ENCODE data around the gene RBM22.

The RBM22 gene

DNA sequence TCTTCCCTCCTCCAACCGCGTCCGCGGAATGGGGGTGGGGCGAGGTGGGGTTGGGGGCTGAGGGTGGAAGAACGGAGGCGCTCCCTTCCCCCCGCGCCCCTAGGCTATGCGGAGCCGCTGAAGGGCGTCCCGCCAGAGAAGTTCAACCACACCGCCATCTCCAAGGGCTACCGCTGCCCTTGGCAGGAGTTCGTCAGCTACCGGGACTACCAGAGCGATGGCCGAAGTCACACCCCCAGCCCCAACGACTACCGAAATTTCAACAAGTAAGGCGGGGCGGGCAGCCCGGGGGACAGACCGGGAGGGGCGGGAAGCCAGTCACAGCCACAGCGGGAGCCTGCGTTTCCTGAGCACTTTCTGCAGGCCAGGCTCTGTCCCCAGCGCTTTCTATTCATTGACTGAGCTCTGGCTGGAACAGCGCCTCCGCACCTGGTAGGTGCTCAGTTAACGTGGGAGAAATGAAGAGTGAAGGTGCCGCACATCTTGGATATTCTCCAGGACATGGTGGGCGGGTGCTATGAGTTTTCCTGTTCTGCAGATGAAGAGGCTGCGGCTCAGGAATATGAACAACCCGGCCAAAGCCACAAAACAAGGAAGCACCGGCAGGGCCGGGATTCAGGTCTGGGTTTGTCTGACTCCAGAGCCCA, 28.5 kb downstream of the RBM22 start:
- no peak for DNase-seq

DNA sequence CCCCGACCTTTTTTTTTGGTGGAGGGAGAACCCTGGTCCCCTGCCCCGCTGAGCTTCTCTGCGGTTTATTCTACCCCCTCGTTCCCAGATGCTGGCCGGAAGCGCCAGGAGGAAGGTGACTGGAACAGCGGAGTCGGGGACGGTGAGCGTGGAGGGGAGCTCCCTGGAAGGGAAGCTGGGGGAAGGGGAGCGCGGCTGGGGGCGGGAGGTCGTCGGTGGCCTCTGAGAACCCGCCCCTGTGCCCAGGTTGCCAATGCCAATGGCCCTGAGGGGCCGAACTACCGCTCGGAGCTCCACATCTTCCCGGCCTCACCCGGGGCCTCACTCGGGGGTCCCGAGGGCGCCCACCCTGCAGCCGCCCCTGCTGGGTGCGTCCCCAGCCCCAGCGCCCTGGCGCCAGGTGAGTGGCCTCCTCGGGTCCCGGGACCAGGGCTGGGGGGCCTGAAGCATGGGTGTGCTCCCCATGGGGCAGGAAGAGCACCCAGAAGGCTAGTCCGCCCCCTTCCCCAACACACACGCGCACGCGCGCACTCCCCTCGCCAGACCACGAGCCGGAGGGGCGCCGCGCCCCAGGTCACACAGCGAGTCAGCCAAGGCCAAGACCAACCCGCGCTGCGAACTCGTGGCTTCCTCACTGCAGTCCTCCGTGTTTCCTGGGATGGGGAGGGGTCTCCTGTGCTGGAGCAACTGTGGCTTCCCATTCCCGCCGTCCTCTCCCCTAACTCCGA, 29.2 kb downstream of the RBM22 start:
- no peak for DNase-seq

DNA sequence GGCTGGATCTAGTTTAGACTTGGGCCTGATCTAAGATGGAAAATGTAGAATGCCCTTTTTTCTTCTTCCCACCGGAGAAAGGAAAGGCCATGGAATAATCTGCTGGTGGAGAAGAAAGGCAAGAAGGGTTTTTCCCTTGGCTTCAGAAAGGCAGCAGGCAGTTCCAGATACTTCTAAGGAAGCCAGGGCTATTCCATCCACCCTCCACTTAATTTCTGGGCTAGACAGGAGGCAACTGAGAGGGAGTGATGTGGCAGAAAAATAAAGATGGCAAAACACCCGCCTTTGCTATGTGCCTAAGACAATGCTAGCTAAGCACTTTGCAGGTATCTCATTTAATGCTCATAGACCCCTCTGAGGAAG, 29.9 kb downstream of the RBM22 start:
- DNase-seq = no peak

DNA sequence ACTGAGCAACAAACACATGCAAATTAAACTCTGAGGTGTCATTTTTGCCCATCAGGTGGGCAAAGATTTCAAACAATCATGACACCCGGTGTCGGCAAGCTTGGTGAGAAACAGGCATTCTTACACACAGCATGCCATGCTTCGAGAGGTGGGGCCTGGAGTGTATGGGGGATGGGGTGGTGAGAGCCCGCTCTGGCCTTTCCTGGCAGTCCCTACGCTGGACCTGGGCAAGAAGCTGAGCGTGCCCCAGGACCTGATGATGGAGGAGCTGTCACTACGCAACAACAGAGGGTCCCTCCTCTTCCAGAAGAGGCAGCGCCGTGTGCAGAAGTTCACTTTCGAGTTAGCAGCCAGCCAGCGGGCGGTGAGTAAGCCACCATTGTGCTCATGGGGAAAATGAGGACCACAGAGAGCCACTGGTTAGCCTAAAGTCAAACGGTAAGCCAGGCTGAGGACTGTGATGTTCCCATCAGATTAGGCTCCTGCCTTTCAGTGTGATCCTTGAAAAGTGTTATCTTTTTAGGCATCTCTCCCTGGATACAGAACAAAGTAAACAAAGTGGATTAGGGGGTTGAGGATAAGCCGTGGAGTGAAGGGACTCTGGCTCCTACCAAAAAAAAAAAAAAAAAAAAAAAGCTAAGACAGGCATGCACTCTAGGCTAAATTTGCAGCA, 30.5 kb downstream of the RBM22 start:
- DNase-seq = no peak

DNA sequence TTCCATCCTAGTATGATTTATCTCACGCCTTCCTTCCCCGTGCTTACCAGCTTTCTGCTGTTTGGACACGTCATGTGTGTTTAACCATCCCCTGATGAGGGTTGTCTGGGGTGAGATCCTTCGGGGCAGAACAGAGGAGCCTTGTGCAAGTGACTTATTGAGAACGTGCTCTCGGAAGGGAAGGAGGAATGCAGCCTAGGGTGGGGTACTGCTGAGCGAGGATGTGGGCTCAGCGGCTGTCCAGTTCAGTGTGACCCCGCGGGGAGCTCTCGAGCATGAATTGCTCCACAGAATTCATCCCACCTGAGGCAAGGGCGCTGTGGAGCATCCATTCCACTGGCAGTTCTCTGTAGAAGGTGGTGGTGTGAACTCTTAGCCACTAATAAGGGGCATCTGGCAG, 35.8 kb downstream of the RBM22 start:
- DNase-seq = no peak

DNA sequence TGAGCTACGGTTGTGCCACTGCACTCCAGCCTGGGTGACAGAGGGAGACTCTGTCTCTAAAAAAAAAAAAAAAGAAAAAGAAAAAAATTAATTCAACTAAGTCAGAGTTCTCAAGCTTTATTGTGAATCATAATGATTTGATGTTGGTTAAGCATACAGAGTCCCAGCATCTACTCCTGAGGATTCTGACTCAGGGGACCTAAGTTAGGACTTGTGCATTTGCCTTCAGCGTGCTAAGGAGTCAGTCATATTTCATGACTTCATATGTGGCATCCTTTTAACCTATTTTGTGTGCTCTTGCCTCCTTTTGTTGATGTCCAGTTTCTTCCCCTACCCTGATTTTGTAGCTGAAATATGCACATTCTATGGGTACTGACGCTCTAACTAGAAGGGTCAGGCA, 36.9 kb downstream of the RBM22 start:
- DNase-seq = no peak

DNA sequence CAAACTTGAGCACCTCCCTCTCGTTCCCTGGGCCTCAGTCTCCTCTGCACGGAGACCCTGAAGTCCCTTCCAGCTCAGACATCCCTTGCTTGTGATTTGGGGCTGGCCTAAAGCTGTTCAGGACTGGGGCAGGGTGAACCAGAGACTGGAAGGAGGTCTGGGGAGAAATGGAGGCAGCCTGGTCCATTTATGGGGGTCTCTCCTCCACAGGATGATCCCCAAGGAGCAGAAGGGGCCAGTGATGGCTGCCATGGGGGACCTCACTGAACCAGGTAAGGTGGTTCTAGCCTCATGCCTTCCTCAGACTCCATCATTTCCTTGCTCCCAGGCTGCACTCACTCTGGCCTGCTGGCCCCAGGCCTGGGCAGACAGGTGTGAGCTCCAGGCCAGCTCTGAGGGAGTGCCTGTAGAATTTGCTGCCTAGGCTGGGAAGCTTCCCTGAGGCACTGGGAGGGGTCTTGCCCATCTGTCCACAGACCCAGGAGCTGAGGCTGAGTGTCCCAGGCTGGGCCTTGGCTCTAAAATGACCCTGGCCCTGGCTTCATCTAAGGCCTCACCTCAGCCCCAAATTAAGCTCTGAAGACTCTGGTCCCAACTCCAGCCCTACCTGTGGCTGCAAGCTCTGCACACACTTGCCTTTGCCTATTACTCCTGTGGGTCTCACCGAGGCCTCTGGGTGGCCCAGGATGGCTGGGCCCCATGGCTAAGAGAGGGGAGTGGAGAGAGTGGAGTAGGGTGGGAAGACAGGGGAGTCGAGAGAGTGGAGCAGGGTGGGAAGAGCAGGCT, 37.9 kb downstream of the RBM22 start:
- no peak for DNase-seq

DNA sequence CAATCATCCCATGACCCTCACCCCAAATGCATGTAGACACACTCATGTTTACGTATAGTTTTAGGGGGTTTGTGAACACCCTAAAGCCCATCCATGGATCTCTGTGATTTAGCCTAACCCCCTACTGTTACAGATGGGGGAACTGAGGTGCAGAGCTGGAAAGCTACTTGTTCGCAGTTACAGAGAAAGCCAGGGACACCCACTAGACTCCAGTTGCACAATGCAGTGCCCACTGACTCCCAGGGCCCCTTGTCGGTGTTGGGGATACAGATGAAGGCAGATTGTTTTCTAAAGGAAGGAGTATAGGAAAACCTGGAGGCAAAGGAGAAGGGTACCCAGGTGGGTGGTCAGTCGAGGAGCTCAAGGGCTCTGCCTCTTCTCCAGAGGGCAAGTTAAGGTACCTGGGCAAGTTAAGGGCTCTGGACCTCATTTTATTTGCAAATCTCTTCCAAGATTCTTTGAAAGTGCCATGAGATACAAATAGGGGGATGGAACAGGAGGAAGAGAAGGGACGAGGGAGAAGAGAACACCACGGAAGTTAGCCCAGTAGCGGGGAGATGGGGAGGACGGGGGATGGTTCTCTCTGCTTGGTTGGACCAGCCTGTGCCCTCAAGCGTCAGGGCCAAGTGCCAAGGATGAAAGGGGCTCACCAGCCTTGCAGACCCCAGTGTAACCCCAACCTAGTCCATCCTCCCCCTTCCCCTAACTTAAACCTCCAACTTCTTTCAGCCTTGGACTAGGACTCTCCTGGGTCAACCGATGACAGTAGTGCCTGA, 38.9 kb downstream of the RBM22 start:
- DNase-seq = no peak

DNA sequence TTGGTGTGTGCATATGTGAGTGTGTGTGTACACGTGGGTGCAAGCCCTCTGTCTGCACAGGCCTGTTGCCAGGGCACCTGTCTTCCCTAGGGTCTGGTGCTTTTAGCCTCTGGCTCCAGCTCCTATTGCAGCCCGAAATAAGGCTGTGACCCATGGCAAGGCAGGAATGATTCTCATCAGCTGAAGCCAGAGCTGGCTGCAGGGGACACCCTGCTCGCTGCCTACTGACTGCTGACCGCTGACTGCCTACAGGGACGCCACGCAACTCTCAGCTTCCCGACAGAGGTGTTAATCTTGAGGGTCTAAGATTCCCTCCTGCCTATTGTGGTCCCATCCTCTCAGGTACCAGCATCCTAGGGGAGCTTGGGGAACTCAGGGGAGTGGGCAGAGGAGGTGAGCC, 39.8 kb downstream of the RBM22 start, which contains the start of gene MYOZ3:
Gene MYOZ3, plus strand, starts transcription at position 166 of the 400 bp plus-strand sequence. CDS start 1,691 bp downstream, outside the sequence.
- no peak for DNase-seq

DNA sequence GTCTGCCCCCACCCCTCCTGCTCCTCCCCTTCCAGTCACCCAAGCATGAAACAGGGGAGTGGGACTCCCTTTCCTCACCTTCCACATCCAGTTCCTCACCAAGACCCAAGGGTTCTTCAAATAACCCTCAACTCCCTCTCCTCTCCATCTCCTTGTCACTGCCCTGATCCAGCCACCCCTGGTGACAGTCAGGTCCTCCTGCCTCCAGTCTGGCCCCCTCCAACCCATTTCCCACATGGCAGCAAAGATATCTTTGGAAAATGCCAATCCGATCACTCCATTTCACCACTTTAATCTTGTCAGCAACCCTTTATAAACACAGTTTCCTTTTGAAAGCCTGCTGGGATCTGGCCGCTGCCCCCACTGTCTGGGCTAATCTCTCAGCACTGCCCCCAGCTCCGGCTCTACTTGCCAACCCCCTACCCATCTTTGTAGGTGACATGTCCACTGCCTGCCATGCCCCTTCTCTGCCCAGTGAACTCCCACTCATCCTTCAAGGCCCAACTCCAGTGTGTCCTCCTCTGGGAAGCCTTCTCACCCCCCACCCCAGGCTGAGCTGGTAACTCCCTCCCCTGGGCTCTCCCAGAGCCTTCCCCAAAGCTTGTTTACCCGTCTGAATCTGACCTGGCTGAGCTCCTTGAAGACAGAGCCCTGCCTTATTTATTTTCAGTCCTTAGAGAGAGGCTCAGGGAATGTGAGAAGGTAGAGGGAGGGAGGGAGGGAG, 40.6 kb downstream of the RBM22 start:
- DNase-seq = no peak

DNA sequence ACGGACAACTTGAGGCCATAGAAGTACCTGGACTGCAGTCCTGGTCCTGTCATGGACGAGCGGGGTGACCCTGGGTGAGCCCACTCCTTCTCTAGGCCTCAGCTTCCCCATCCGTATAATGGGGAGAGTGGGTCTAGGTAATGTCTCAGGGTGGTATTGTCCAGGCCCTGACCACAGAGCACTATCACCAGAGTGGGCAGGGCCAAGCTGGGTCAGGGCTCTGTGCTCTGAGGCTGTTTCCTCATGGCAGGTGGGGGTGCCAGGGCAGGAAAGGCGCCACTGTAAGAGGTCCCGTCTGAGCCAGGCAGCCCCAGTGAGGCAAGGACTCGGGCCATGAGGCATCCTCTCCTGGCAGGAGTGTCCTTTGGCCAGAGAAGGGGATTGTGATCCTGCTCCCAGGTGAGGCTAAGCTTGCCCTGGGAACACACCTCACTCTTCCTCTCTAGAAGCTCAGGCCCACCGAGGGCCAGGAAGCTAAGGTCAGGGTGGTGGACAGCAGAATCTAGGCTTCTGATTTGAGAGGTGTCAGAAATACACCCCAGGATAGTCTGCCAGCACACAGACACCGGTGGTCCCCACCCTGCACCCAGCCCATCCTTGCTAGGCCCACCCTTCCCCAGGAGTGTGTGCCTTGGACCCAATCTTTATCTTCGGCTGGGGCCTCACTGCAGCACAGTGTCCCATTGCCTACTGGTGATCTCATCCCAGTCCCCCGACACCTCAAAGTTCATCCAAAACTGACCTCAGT, 41.3 kb downstream of the RBM22 start:
- no peak for DNase-seq

DNA sequence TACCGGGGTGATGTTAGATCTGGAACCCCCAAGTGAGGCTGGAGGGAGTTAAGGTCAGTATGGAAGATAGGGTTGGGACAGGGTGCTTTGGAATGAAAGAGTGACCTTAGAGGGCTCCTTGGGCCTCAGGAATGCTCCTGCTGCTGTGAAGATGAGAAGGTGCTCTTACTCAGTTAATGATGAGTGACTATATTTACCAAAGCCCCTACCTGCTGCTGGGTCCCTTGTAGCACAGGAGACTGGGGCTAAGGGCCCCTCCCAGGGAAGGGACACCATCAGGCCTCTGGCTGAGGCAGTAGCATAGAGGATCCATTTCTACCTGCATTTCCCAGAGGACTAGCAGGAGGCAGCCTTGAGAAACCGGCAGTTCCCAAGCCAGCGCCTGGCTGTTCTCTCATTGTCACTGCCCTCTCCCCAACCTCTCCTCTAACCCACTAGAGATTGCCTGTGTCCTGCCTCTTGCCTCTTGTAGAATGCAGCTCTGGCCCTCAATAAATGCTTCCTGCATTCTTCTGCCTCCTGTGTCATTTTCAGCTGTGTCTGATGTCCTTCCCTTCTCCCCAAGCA, 42.1 kb downstream of the RBM22 start:
- DNase-seq = no peak

DNA sequence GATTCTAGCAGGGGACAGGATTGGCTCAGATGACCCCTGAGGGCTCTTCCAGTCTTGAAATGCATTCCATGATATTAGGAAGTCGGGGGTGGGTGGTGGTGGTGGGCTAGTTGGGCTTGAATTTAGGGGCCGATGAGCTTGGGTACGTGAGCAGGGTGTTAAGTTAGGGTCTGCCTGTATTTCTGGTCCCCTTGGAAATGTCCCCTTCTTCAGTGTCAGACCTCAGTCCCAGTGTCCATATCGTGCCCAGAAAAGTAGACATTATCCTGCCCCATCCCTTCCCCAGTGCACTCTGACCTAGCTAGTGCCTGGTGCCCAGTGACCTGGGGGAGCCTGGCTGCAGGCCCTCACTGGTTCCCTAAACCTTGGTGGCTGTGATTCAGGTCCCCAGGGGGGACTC, 42.7 kb downstream of the RBM22 start:
- no peak for DNase-seq

DNA sequence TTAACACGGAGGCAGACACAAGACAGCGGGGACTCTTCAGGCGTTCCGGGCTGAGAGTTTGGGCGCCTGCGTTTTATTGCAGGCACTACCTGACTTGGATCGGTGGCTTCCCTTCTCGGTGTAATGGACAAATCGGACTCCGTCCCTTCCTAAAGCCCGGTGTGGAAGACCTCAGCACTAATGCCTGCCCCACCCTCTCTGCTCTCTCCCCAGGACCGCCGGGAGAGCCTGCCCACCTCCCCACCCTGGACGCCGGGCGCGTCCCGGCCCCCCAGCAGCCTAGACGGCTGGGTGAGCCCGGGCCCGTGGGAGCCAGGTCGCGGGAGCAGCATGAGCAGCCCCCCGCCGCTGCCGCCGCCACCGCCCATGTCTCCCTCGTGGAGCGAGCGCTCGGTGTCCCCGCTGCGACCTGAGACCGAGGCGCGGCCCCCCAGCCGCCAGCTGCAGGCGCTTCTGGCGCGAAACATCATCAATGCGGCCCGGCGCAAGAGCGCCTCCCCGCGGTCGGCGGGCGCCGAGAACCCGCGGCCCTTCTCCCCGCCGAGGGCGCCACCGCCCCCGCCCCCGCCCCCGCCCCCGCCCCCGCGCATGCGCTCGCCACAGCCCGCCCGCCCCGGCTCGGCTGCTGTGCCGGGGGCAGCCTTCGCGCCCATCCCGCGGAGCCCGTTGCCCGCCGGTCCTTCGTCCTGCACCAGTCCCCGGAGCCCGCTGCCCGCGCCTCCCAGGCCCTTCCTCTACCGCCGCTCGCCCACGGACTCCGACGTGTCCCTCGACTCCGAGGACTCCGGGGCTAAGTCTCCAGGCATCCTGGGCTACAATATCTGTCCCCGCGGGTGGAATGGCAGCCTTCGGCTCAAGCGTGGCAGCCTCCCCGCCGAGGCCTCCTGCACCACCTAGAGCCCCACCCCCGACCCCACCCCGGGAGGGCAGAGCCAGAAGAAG, 44.4 kb downstream of the RBM22 start:
- peak; percentile 84 for DNase-seq

DNA sequence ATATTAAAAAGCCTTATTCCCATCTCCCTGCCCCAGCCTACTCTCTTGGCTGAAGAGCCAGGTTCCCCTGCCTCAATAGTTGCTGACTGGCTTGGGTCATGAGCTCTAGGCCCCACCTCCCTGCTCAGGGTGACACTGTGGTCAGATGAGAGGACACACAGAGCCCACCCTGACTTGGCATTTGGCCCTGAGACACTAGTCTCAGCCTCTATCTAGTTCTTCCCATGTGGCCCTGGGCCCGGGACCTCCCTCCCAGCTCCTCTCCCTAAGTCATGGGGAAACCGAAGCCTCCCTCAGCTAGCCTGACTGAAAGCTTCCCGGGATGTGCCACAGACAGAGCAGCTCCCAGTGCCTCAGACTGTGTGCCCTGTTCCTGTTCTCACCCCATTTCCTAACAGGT, 45.6 kb downstream of the RBM22 start:
- DNase-seq = no peak

DNA sequence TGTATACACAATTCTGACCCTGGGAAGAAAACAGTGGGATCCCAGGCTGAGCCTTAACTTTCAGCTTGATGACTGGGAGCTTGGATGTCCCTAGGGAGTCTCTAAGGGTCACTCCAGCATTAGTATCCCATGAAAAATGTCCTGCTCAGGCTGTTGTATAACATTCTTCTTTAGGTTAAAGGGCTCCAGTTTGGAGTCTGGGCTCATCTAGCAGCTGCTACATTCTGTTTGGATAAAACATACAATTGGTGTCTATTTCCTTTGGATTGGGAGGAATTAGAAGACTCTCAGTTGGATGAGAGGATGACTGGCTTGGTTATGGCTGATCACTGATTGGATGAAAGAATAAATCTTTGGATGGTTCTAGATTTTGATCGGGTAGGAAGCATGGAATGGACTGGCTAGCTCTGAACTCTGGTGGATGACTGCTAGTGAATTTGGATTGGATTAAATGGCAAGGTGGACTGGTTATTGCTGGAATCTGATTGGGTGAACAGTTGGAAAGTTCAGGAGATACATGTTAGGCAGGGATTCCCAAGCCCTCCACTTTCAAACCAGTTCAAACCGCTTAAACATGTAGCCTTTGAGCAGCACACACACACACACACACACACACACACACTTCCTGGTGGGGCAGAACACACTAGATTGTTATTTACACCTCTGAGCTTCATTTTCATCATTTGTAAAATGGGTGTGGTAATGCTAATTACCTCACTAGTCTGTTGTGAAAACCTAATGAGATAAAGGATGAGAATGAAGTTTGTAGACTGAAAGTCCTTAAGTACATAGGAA, 46.9 kb downstream of the RBM22 start:
- no peak for DNase-seq

DNA sequence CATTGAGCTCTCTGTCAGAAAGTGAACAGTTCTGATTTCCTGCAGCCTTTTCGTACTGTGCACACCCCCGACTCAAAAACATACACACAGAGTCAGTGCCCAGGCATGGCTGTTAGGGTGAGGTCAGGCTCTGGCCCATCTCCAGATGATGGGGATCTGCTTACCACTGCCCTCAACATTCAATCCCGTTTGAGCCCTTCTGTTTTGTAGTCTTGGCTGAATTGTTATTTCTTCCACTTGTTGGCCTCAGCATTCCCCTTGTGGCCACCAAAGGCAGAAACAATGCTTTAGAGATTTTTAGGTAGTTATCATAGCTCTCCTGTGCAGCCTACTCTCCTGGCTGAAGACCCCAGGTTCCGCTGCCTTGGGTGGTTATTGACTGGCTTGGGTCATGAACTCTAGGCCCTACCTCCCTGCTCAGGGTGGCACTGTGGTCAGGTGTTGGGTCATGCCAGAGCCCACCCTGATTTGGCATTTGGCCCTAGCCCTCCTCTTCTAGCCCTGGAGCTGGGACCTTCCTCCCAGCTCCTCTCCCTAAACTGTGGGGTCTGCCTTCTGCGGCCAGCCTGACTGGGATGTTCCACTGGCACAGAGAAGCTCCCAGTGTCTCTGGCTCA, 47.6 kb downstream of the RBM22 start:
- no peak for DNase-seq

All from CD4-positive, alpha-beta T cell treated with Interleukin-15 for 1 hour (primary cell).